IMR-90 (cell line): ENCODE results near the gene DELE1. TPM values are rescaled to one million over a fixed set of nuclear protein-coding genes. Genes with fewer than 3 reads are reported as not detected.

Experiments
- ATAC-seq: fragments of 200-7000 bp; cut with Tn5 transposase; 2 replicates; pipeline ENCODE4 v1.9.1; 2020; ENCODE audit warnings: low read depth, mild to moderate bottlenecking, moderate library complexity
- BruUV-seq: library from RNA; stranded (reverse); fragments of 400-500 nt; replicated peaks from 2 replicates; lab custom pipeline; 2021; lab: Mats Ljungman, UMichigan
- CTCF ChIA-PET: fragments of 300-600 bp; formaldehyde crosslinking; extraction: SDS; loops from one replicate; lab custom pipeline; 2021; ENCODE audit warnings: antibody characterized with exemption; lab: Yijun Ruan, JAX
- POLR2A ChIA-PET: fragments of 300-600 bp; sonication (Branson Sonifier 250); formaldehyde crosslinking; loops from one replicate; lab custom pipeline; 2022; ENCODE audit warnings: antibody characterized with exemption; ENCODE audit not compliant: unreplicated experiment; lab: Charles Lee
- DNase-seq: peaks from one replicate; pipeline ENCODE4 v3.0.0; 2013
- H2AFZ ChIP-seq: replicated peaks from 2 replicates; pipeline ENCODE3; 2013; ENCODE audit warnings: low read length, mild to moderate bottlenecking; ENCODE audit not compliant: poor library complexity
- H2AK5ac ChIP-seq: 2 replicates; pipeline ENCODE4 v1.6.1; 2013; ENCODE audit warnings: low read depth, low read length, inconsistent platforms
- H2AK9ac ChIP-seq: replicated peaks from 2 replicates; pipeline ENCODE3; 2013; ENCODE audit warnings: mild to moderate bottlenecking, low read depth, low read length, moderate library complexity; ENCODE audit not compliant: poor library complexity
- H2BK120ac ChIP-seq: 2 replicates; pipeline ENCODE4 v1.6.1; 2013; ENCODE audit warnings: low read depth, low read length, inconsistent platforms
- H2BK15ac ChIP-seq: 3 replicates; pipeline ENCODE4 v1.6.1; 2013; ENCODE audit warnings: low read depth, low read length, inconsistent platforms
- H2BK20ac ChIP-seq: 2 replicates; pipeline ENCODE4 v1.6.1; 2013; ENCODE audit warnings: low read depth, mild to moderate bottlenecking, inconsistent platforms, low read length, moderate library complexity
- H2BK5ac ChIP-seq: 2 replicates; pipeline ENCODE4 v1.6.1; 2013; ENCODE audit warnings: mild to moderate bottlenecking, low read depth, low read length, inconsistent platforms; ENCODE audit not compliant: poor library complexity, severe bottlenecking
- H3K14ac ChIP-seq: replicated peaks from 2 replicates; pipeline ENCODE4 v1.6.1; 2013; ENCODE audit warnings: low read depth, low read length, inconsistent platforms
- H3K18ac ChIP-seq: 2 replicates; pipeline ENCODE4 v1.6.1; 2013; ENCODE audit warnings: low read depth, low read length, control low read depth
- H3K23ac ChIP-seq: 2 replicates; pipeline ENCODE4 v1.6.1; 2013; ENCODE audit warnings: low read depth, low read length, inconsistent platforms
- H3K27ac ChIP-seq: 2 replicates; pipeline ENCODE4 v1.5.1; 2013; ENCODE audit warnings: mild to moderate bottlenecking, control low read depth, low read length; ENCODE audit not compliant: insufficient read depth
- H3K27me3 ChIP-seq: 2 replicates; pipeline ENCODE4 v1.6.1; 2013; ENCODE audit warnings: low read length; ENCODE audit not compliant: control insufficient read depth, insufficient read depth
- H3K36me3 ChIP-seq: 2 replicates; pipeline ENCODE4 v1.6.1; 2013; ENCODE audit warnings: low read length, mixed read lengths; ENCODE audit not compliant: control insufficient read depth, insufficient read depth
- H3K4ac ChIP-seq: 2 replicates; pipeline ENCODE4 v1.6.1; 2013; ENCODE audit warnings: low read depth, low read length, inconsistent platforms
- H3K4me1 ChIP-seq: 2 replicates; pipeline ENCODE4 v1.6.1; 2013; ENCODE audit warnings: low read length, mixed read lengths; ENCODE audit not compliant: control insufficient read depth, insufficient read depth
- H3K4me2 ChIP-seq: 2 replicates; pipeline ENCODE4 v1.6.1; 2013; ENCODE audit warnings: low read depth, mild to moderate bottlenecking, control low read depth, low read length, moderate library complexity
- H3K4me3 ChIP-seq: 2 replicates; pipeline ENCODE4 v1.5.1; 2013; ENCODE audit warnings: low read depth, mild to moderate bottlenecking, control low read depth, low read length, moderate library complexity; ENCODE audit not compliant: insufficient read depth
- H3K56ac ChIP-seq: 2 replicates; pipeline ENCODE4 v1.6.1; 2013; ENCODE audit warnings: low read length, inconsistent platforms; ENCODE audit not compliant: insufficient read depth; ENCODE audit errors: extremely low read depth
- H3K79me1 ChIP-seq, 2 experiments: 2 replicates each; pipeline ENCODE4 v1.6.1; 2013; ENCODE audit warnings: low read length in 2 of 2, inconsistent platforms in 1 of 2, low read depth in 1 of 2
- H3K9ac ChIP-seq: 2 replicates; pipeline ENCODE4 v1.6.1; 2013; ENCODE audit warnings: low read depth, low read length, control low read depth
- H3K9me1 ChIP-seq: 2 replicates; pipeline ENCODE4 v1.6.1; 2013; ENCODE audit warnings: low read length, inconsistent platforms; ENCODE audit not compliant: insufficient read depth
- H3K9me3 ChIP-seq: 2 replicates; pipeline ENCODE4 v1.6.1; 2013; ENCODE audit warnings: low read length; ENCODE audit not compliant: control insufficient read depth, insufficient read depth
- H4K20me1 ChIP-seq: 2 replicates; pipeline ENCODE4 v1.6.1; 2013; ENCODE audit warnings: low read length, inconsistent platforms; ENCODE audit not compliant: insufficient read depth
- H4K5ac ChIP-seq: 2 replicates; pipeline ENCODE4 v1.6.1; 2013; ENCODE audit warnings: mild to moderate bottlenecking, low read depth, low read length, control low read depth
- H4K8ac ChIP-seq, 2 experiments: 2 replicates each; pipeline ENCODE4 v1.6.1; 2013; ENCODE audit warnings: low read depth in 2 of 2, low read length in 2 of 2, control low read depth in 1 of 2, inconsistent platforms in 1 of 2
- H4K91ac ChIP-seq: 2 replicates; pipeline ENCODE4 v1.6.1; 2013; ENCODE audit warnings: low read depth, low read length, inconsistent platforms; ENCODE audit not compliant: insufficient read depth
- BHLHE40 ChIP-seq: fragments of 150-350 bp; IDR thresholded peaks from 2 replicates; pipeline ENCODE4 v1.6.1; 2016; ENCODE audit warnings: mild to moderate bottlenecking, low read depth, low read length
- CEBPB ChIP-seq: IDR thresholded peaks from 2 replicates; pipeline ENCODE4 v1.6.1; 2012; ENCODE audit warnings: low read depth, low read length, improper control_type of control experiment
- CHD1 ChIP-seq: IDR thresholded peaks from 2 replicates; pipeline ENCODE4 v1.6.1; 2012; ENCODE audit warnings: low read depth, low read length, improper control_type of control experiment
- FOS ChIP-seq: fragments of 150-350 bp; IDR thresholded peaks from 2 replicates; pipeline ENCODE4 v1.6.1; 2016; ENCODE audit warnings: low read depth, low read length
- MAFK ChIP-seq: IDR thresholded peaks from 2 replicates; pipeline ENCODE4 v1.6.1; 2012; ENCODE audit warnings: low read depth, low read length, improper control_type of control experiment
- MAZ ChIP-seq: IDR thresholded peaks from 2 replicates; pipeline ENCODE4 v1.6.1; 2012; ENCODE audit warnings: low read depth, mild to moderate bottlenecking, low read length, improper control_type of control experiment, moderate library complexity, borderline replicate concordance
- MXI1 ChIP-seq: IDR thresholded peaks from 2 replicates; pipeline ENCODE4 v1.6.1; 2012; ENCODE audit warnings: low read depth, mild to moderate bottlenecking, low read length, moderate library complexity, borderline replicate concordance
- NFE2L2 ChIP-seq: fragments of 150-350 bp; IDR thresholded peaks from 2 replicates; pipeline ENCODE4 v1.6.1; 2016; ENCODE audit warnings: low read depth, mild to moderate bottlenecking, low read length
- POLR2A ChIP-seq: IDR thresholded peaks from 2 replicates; pipeline ENCODE4 v1.6.1; 2012; ENCODE audit warnings: mild to moderate bottlenecking, low read depth, low read length
- RAD21 ChIP-seq: IDR thresholded peaks from 2 replicates; pipeline ENCODE4 v1.6.1; 2012; ENCODE audit warnings: low read length, improper control_type of control experiment
- RCOR1 ChIP-seq: IDR thresholded peaks from 2 replicates; pipeline ENCODE4 v1.6.1; 2012; ENCODE audit warnings: mild to moderate bottlenecking, low read length, improper control_type of control experiment; ENCODE audit not compliant: insufficient replicate concordance
- RFX5 ChIP-seq: IDR thresholded peaks from 2 replicates; pipeline ENCODE4 v1.8.0; 2012; ENCODE audit warnings: low read depth, mild to moderate bottlenecking, low read length, moderate library complexity
- SMC3 ChIP-seq: fragments of 150-350 bp; IDR thresholded peaks from 2 replicates; pipeline ENCODE4 v1.6.1; 2016; ENCODE audit warnings: low read depth, mild to moderate bottlenecking, antibody characterized with exemption, low read length, moderate library complexity
- WGBS, 2 experiments: methylation state at CpG; one replicate each; pipeline versions ENCODE4 v1.1.5 to v1.1.7; 2013; ENCODE audit warnings: missing lambda C conversion rate in 2 of 2; ENCODE audit not compliant: insufficient read length in 1 of 2; ENCODE audit errors: extremely low coverage in 2 of 2; 5-methylcytosine and 5-hydroxymethylcytosine counted together
- dilution Hi-C: fragments of 300-500 bp; cut with HindIII; formaldehyde crosslinking; loops from one replicate; pipeline ENCODE4 v1.14.3; 2018; ENCODE audit warnings: low sequenced_read_pairs; ENCODE audit not compliant: unreplicated experiment
- in situ Hi-C: fragments of 300-500 bp; cut with MboI; formaldehyde crosslinking; loops from 3 replicates; pipeline ENCODE4 v1.14.3; 2019; ENCODE audit warnings: low sequenced_read_pairs, inconsistent platforms, mixed read lengths
- intact Hi-C: fragments of 100-400 bp; cut with micrococcal nuclease; formaldehyde crosslinking; loops from 2 replicates; pipeline ENCODE4 v1.10.0; 2022
- polyA plus RNA-seq, 3 experiments: library from polyadenylated mRNA; depleted of rRNA; stranded (reverse); fragments of >200 nt; gene quantifications; 2 replicates each; pipeline ENCODE4 v1.2.3, GENCODE V29; 2012; ENCODE audit warnings: low replicate concordance in 1 of 3
- total RNA-seq: library from RNA; depleted of rRNA; stranded (reverse); fragments of >200 nt; gene quantifications from 2 replicates; pipeline ENCODE4 v1.2.3, GENCODE V29; 2012
- TF ChIP-seq, protein P1 (sequence below): conservative IDR thresholded peaks from 2 replicates; pipeline ENCODE4 v1.5.1; 2012; ENCODE audit warnings: mild to moderate bottlenecking, low read depth, low read length, improper control_type of control experiment
- TF ChIP-seq, protein P2 (sequence below): fragments of 150-350 bp; IDR thresholded peaks from 2 replicates; pipeline ENCODE4 v1.6.1; 2017; ENCODE audit warnings: mild to moderate bottlenecking, antibody characterized with exemption, low read length, low read depth
- TF ChIP-seq, protein P3 (sequence below): fragments of 150-350 bp; IDR thresholded peaks from 2 replicates; pipeline ENCODE4 v1.6.1; 2016; ENCODE audit warnings: low read depth, mild to moderate bottlenecking, low read length, moderate library complexity, borderline replicate concordance

Gene DELE1
- total and polyA plus RNA-seq, 2 of the 4 experiments (the other 2 are of a cell fraction) = 28.0 to 66.1 TPM

DNA sequence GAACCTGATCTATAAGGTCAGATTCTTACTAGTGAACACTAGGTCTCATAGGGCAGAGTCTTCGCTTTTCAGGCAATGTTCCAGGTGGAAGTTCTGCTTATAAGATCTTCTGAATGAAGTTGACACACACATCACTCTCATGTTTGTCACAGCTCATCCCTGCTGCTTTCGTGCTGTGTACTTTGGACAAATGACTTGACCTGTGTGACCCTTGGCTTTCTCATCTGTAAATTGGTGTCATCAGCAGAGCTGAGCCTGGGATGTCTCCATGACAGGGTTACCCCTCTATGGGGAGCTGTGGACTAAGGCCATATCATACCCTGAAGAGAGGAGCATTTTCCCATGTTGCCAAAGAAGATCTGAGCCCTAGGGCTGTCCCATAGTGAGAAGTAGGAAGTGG lies 2.8 kb downstream of the DELE1 start:
- CTCF ChIA-PET = no interaction called here
- H3K36me3 ChIP-seq = peaks cover 41% of the 10 kb centered on the region
- in situ Hi-C loops = no loop called here

More for the DNA sequence above, 2.8 kb downstream of the DELE1 start:
- Histone ChIP-seq H3K14ac (no peak overlapping the region), H2BK5ac (no peak overlapping the region), H3K79me1 (peaks cover 29 to 30% of the 10 kb centered on the region in 2 experiments), H3K27me3 (no peaks in the 10 kb centered on the region), H2BK15ac (no peak overlapping the region), H3K27ac (no peak overlapping the region), H4K8ac (no peak overlapping the region), H2AFZ (no peak overlapping the region), H3K9ac (no peak overlapping the region), H4K5ac (no peak overlapping the region), H4K20me1 (no peaks in the 10 kb centered on the region), H3K56ac (no peak overlapping the region), H3K4me3 (no peak overlapping the region), H2AK9ac (no peak overlapping the region), H3K9me3 (no peaks in the 10 kb centered on the region), H3K4ac (no peak overlapping the region), H3K18ac (no peak overlapping the region), H3K4me1 (peaks cover 5% of the 10 kb centered on the region), H3K4me2 (no peak overlapping the region), H2BK120ac (no peak overlapping the region), H3K23ac (no peak overlapping the region), H3K9me1 (peaks cover 3% of the 10 kb centered on the region; the same call in 1 of the 2 replicates), H2BK20ac (no peak overlapping the region), H4K91ac (no peak overlapping the region), H2AK5ac (no peak overlapping the region)
- BruUV-seq = no TSS peak
- POLR2A ChIA-PET = no interaction called here
- dilution Hi-C loops (no loop called here), intact Hi-C loops (no loop called here)
- TF ChIP-seq FOS (no peak), BHLHE40 (no peak), RFX5 (no peak), POLR2A (no peak), RAD21 (no peak), MAZ (no peak), SMC3 (no peak), CEBPB (no peak), CHD1 (no peak), MXI1 (no peak), RCOR1 (no peak), NFE2L2 (no peak), MAFK (no peak)
- TF ChIP-seq, protein P1, sequence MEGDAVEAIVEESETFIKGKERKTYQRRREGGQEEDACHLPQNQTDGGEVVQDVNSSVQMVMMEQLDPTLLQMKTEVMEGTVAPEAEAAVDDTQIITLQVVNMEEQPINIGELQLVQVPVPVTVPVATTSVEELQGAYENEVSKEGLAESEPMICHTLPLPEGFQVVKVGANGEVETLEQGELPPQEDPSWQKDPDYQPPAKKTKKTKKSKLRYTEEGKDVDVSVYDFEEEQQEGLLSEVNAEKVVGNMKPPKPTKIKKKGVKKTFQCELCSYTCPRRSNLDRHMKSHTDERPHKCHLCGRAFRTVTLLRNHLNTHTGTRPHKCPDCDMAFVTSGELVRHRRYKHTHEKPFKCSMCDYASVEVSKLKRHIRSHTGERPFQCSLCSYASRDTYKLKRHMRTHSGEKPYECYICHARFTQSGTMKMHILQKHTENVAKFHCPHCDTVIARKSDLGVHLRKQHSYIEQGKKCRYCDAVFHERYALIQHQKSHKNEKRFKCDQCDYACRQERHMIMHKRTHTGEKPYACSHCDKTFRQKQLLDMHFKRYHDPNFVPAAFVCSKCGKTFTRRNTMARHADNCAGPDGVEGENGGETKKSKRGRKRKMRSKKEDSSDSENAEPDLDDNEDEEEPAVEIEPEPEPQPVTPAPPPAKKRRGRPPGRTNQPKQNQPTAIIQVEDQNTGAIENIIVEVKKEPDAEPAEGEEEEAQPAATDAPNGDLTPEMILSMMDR = no peak
- TF ChIP-seq, protein P2, sequence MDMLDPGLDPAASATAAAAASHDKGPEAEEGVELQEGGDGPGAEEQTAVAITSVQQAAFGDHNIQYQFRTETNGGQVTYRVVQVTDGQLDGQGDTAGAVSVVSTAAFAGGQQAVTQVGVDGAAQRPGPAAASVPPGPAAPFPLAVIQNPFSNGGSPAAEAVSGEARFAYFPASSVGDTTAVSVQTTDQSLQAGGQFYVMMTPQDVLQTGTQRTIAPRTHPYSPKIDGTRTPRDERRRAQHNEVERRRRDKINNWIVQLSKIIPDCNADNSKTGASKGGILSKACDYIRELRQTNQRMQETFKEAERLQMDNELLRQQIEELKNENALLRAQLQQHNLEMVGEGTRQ = no peak
- TF ChIP-seq, protein P3, sequence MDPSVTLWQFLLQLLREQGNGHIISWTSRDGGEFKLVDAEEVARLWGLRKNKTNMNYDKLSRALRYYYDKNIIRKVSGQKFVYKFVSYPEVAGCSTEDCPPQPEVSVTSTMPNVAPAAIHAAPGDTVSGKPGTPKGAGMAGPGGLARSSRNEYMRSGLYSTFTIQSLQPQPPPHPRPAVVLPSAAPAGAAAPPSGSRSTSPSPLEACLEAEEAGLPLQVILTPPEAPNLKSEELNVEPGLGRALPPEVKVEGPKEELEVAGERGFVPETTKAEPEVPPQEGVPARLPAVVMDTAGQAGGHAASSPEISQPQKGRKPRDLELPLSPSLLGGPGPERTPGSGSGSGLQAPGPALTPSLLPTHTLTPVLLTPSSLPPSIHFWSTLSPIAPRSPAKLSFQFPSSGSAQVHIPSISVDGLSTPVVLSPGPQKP = no peak
- no peak for DNase-seq
- no CpG with 5 or more reads among the region's 2 CpGs for WGBS, 2 experiments
- no peak for ATAC-seq
